GM18517 (cell line): ENCODE data around the gene BACH2.
A peak's percentile ranks its signal among the peaks of the same experiment; 100 is the strongest.

ENCODE experiments used
- ATAC-seq: cut with Tn5 transposase; IDR thresholded peaks from one replicate; pipeline ENCODE4 v1.9.1; 2021; ENCODE audit warnings: mild to moderate bottlenecking, moderate library complexity; ENCODE audit not compliant: unreplicated experiment

The BACH2 gene

GRCh38 chr6:89951574-89952104, 345.0 kb downstream of the BACH2 start:
- no peak for ATAC-seq

- no peak for ATAC-seq
Observed at GRCh38 chr6:89950879-89951391, 345.7 kb downstream of the BACH2 start.

- no peak for ATAC-seq
Observed at GRCh38 chr6:89950446-89950845, 346.2 kb downstream of the BACH2 start.

- no peak for ATAC-seq
Observed at GRCh38 chr6:89948876-89949275, 347.8 kb downstream of the BACH2 start.

- no peak for ATAC-seq
Observed at GRCh38 chr6:89944826-89945407, 351.7 kb downstream of the BACH2 start.

GRCh38 chr6:89944181-89944755, 352.4 kb downstream of the BACH2 start:
- no peak for ATAC-seq

- ATAC-seq, result no peak
Observed at GRCh38 chr6:89942601-89943000, 354.0 kb downstream of the BACH2 start.

GRCh38 chr6:89941763-89942497, 354.7 kb downstream of the BACH2 start:
- ATAC-seq, result no peak

GRCh38 chr6:89941031-89941762, 355.4 kb downstream of the BACH2 start:
- no peak for ATAC-seq

- peak; percentile 93 for ATAC-seq
Observed at GRCh38 chr6:89940225-89941027, 356.2 kb downstream of the BACH2 start.

- no peak for ATAC-seq
Observed at GRCh38 chr6:89939144-89939543, 357.5 kb downstream of the BACH2 start.

- no peak for ATAC-seq
Observed at GRCh38 chr6:89938014-89938413, 358.6 kb downstream of the BACH2 start.

GRCh38 chr6:89936177-89936576, 360.5 kb downstream of the BACH2 start:
- no peak for ATAC-seq

GRCh38 chr6:89934685-89935366, 361.8 kb downstream of the BACH2 start:
- ATAC-seq, result no peak

GRCh38 chr6:89932245-89932802, 364.3 kb downstream of the BACH2 start:
- no peak for ATAC-seq

- no peak for ATAC-seq
Observed at GRCh38 chr6:89930789-89931188, 365.9 kb downstream of the BACH2 start.

GRCh38 chr6:89928604-89929003, 368.0 kb downstream of the BACH2 start:
- ATAC-seq, result no peak

- no peak for ATAC-seq
Observed at GRCh38 chr6:89927791-89928550, 368.7 kb downstream of the BACH2 start.

- ATAC-seq, result no peak
Observed at GRCh38 chr6:89927264-89927663, 369.4 kb downstream of the BACH2 start.
